ENCODE results near the gene SNORC.

SNORC gene

GRCh38 chr2:232852676-232853075 lies 17.4 kb upstream of the SNORC start:
- no peaks in the 10 kb centered on the region for H3K27me3 ChIP-seq (ENCODE audit: insufficient read depth, low read length)
- H3K36me3 ChIP-seq (ENCODE audit: insufficient read depth, low read length) = peaks cover 70% of the 10 kb centered on the region

GRCh38 chr2:232854082-232854481 lies 16.0 kb upstream of the SNORC start:
- H3K4me1 ChIP-seq (ENCODE audit: insufficient read depth, low read length) = no peaks in the 10 kb centered on the region
- no peaks in the 10 kb centered on the region for H3K9me3 ChIP-seq (ENCODE audit: low read length)
- H3K36me3 ChIP-seq (ENCODE audit: insufficient read depth, low read length) = peaks cover 70% of the 10 kb centered on the region

More at GRCh38 chr2:232852676-232853075, 17.4 kb upstream of the SNORC start:
- no peaks in the 10 kb centered on the region for H3K9me3 ChIP-seq (ENCODE audit: low read length)
- H3K4me3 ChIP-seq (ENCODE audit: low read length) = no peak overlapping the region
- no peak overlapping the region for H2AFZ ChIP-seq (ENCODE audit: low read depth, low read length)
- no peaks in the 10 kb centered on the region for H3K4me1 ChIP-seq (ENCODE audit: insufficient read depth, low read length)

GRCh38 chr2:232857158-232857563 lies 12.9 kb upstream of the SNORC start:
- Histone ChIP-seq H3K4me3 (ENCODE audit: low read length) (no peak overlapping the region), H3K36me3 (ENCODE audit: insufficient read depth, low read length) (peaks cover 55% of the 10 kb centered on the region)

More at GRCh38 chr2:232854082-232854481, 16.0 kb upstream of the SNORC start:
- Histone ChIP-seq H3K27me3 (ENCODE audit: insufficient read depth, low read length) (no peaks in the 10 kb centered on the region), H3K4me3 (ENCODE audit: low read length) (no peak overlapping the region), H2AFZ (ENCODE audit: low read depth, low read length) (no peak overlapping the region)

GRCh38 chr2:232859385-232859916 lies 10.6 kb upstream of the SNORC start:
- no peak overlapping the region for H3K4me3 ChIP-seq (ENCODE audit: low read length)
- no peak overlapping the region for H2AFZ ChIP-seq (ENCODE audit: low read depth, low read length)
- H3K27me3 ChIP-seq (ENCODE audit: insufficient read depth, low read length) = no peaks in the 10 kb centered on the region
- H3K9me3 ChIP-seq (ENCODE audit: low read length) = no peaks in the 10 kb centered on the region
- no peaks in the 10 kb centered on the region for H3K4me1 ChIP-seq (ENCODE audit: insufficient read depth, low read length)
- H3K36me3 ChIP-seq (ENCODE audit: insufficient read depth, low read length) = peaks cover 47% of the 10 kb centered on the region

More at GRCh38 chr2:232857158-232857563, 12.9 kb upstream of the SNORC start:
- Histone ChIP-seq H3K9me3 (ENCODE audit: low read length) (no peaks in the 10 kb centered on the region), H3K27me3 (ENCODE audit: insufficient read depth, low read length) (no peaks in the 10 kb centered on the region), H2AFZ (ENCODE audit: low read depth, low read length) (no peak overlapping the region), H3K4me1 (ENCODE audit: insufficient read depth, low read length) (no peaks in the 10 kb centered on the region)

GRCh38 chr2:232860593-232861241 lies 9.3 kb upstream of the SNORC start:
- peaks cover 42% of the 10 kb centered on the region for H3K36me3 ChIP-seq (ENCODE audit: insufficient read depth, low read length)
- no peak overlapping the region for H3K4me3 ChIP-seq (ENCODE audit: low read length)
- no peaks in the 10 kb centered on the region for H3K4me1 ChIP-seq (ENCODE audit: insufficient read depth, low read length)
- no peaks in the 10 kb centered on the region for H3K27me3 ChIP-seq (ENCODE audit: insufficient read depth, low read length)
- no peak overlapping the region for H2AFZ ChIP-seq (ENCODE audit: low read depth, low read length)
- no peaks in the 10 kb centered on the region for H3K9me3 ChIP-seq (ENCODE audit: low read length)

- Histone ChIP-seq H3K4me3 (ENCODE audit: low read length) (no peak overlapping the region), H3K9me3 (ENCODE audit: low read length) (no peaks in the 10 kb centered on the region), H3K36me3 (ENCODE audit: insufficient read depth, low read length) (peaks cover 38% of the 10 kb centered on the region), H2AFZ (ENCODE audit: low read depth, low read length) (no peak overlapping the region), H3K4me1 (ENCODE audit: insufficient read depth, low read length) (no peaks in the 10 kb centered on the region), H3K27me3 (ENCODE audit: insufficient read depth, low read length) (no peaks in the 10 kb centered on the region)
These were observed 8.7 kb upstream of the SNORC start for GRCh38 chr2:232861353-232861752.

- H3K4me1 ChIP-seq (ENCODE audit: insufficient read depth, low read length) = no peaks in the 10 kb centered on the region
- H3K36me3 ChIP-seq (ENCODE audit: insufficient read depth, low read length) = peaks cover 12% of the 10 kb centered on the region
- no peak overlapping the region for H3K4me3 ChIP-seq (ENCODE audit: low read length)
- no peak overlapping the region for H2AFZ ChIP-seq (ENCODE audit: low read depth, low read length)
- no peaks in the 10 kb centered on the region for H3K9me3 ChIP-seq (ENCODE audit: low read length)
- no peaks in the 10 kb centered on the region for H3K27me3 ChIP-seq (ENCODE audit: insufficient read depth, low read length)
These were observed 6.1 kb upstream of the SNORC start for GRCh38 chr2:232863996-232864395.

- Histone ChIP-seq H3K27me3 (ENCODE audit: insufficient read depth, low read length) (no peaks in the 10 kb centered on the region), H3K4me1 (ENCODE audit: insufficient read depth, low read length) (no peaks in the 10 kb centered on the region), H3K4me3 (ENCODE audit: low read length) (no peak overlapping the region), H3K9me3 (ENCODE audit: low read length) (no peaks in the 10 kb centered on the region), H2AFZ (ENCODE audit: low read depth, low read length) (no peak overlapping the region), H3K36me3 (ENCODE audit: insufficient read depth, low read length) (peaks cover 7% of the 10 kb centered on the region)
These were observed 4.9 kb upstream of the SNORC start for GRCh38 chr2:232865165-232865564.

- H3K9me3 ChIP-seq (ENCODE audit: low read length) = no peaks in the 10 kb centered on the region
- no peaks in the 10 kb centered on the region for H3K27me3 ChIP-seq (ENCODE audit: insufficient read depth, low read length)
- no peaks in the 10 kb centered on the region for H3K4me1 ChIP-seq (ENCODE audit: insufficient read depth, low read length)
- H3K36me3 ChIP-seq (ENCODE audit: insufficient read depth, low read length) = peaks cover under 1% of the 10 kb centered on the region
- H3K4me3 ChIP-seq (ENCODE audit: low read length) = no peak overlapping the region
- H2AFZ ChIP-seq (ENCODE audit: low read depth, low read length) = no peak overlapping the region
These were observed 4.0 kb upstream of the SNORC start for GRCh38 chr2:232866104-232866503.

GRCh38 chr2:232869138-232870017 lies 686 bp upstream of the SNORC start:
- Histone ChIP-seq H3K4me1 (ENCODE audit: insufficient read depth, low read length) (peaks cover 6% of the 10 kb centered on the region), H2AFZ (ENCODE audit: low read depth, low read length) (no peak overlapping the region), H3K9me3 (ENCODE audit: low read length) (no peaks in the 10 kb centered on the region), H3K36me3 (ENCODE audit: insufficient read depth, low read length) (no peaks in the 10 kb centered on the region), H3K4me3 (ENCODE audit: low read length) (no peak overlapping the region), H3K27me3 (ENCODE audit: insufficient read depth, low read length) (no peaks in the 10 kb centered on the region)

- Histone ChIP-seq H3K27me3 (ENCODE audit: insufficient read depth, low read length) (no peaks in the 10 kb centered on the region), H3K4me3 (ENCODE audit: low read length) (no peak overlapping the region)
These were observed 805 bp downstream of the SNORC start for GRCh38 chr2:232870766-232871371.

GRCh38 chr2:232871418-232871834 lies 1.4 kb downstream of the SNORC start:
- Histone ChIP-seq H3K4me1 (ENCODE audit: insufficient read depth, low read length) (peaks cover 6% of the 10 kb centered on the region), H2AFZ (ENCODE audit: low read depth, low read length) (no peak overlapping the region), H3K9me3 (ENCODE audit: low read length) (no peaks in the 10 kb centered on the region), H3K4me3 (ENCODE audit: low read length) (no peak overlapping the region), H3K27me3 (ENCODE audit: insufficient read depth, low read length) (no peaks in the 10 kb centered on the region), H3K36me3 (ENCODE audit: insufficient read depth, low read length) (no peaks in the 10 kb centered on the region)

More at GRCh38 chr2:232870766-232871371, 805 bp downstream of the SNORC start:
- Histone ChIP-seq H2AFZ (ENCODE audit: low read depth, low read length) (no peak overlapping the region), H3K9me3 (ENCODE audit: low read length) (no peaks in the 10 kb centered on the region), H3K36me3 (ENCODE audit: insufficient read depth, low read length) (no peaks in the 10 kb centered on the region), H3K4me1 (ENCODE audit: insufficient read depth, low read length) (peaks cover 6% of the 10 kb centered on the region)
